ENCODE results near the gene SLC45A1. TPM values are rescaled to one million over a fixed set of nuclear protein-coding genes. Genes with fewer than 3 reads are reported as not detected.
"Not testable (repeated sequence)": the region's sequence is repeated elsewhere in the genome, so short reads cannot be mapped to it uniquely, and the experiment has no call there.

SLC45A1 gene
- total RNA-seq, 1 experiment from 2014 or later, result 0.27 TPM

GRCh38 chr1:8367571-8368194 is 49.8 kb downstream of the SLC45A1 start:
- DNase-seq (ENCODE audit: low read depth), result no peak

GRCh38 chr1:8368956-8369639 is 51.2 kb downstream of the SLC45A1 start:
- DNase-seq (ENCODE audit: low read depth), result no peak

GRCh38 chr1:8370046-8370881 is 52.4 kb downstream of the SLC45A1 start:
- no peak for DNase-seq (ENCODE audit: low read depth)

GRCh38 chr1:8370905-8371315 is 53.0 kb downstream of the SLC45A1 start:
- DNase-seq (ENCODE audit: low read depth), result no peak

GRCh38 chr1:8371372-8371991 is 53.6 kb downstream of the SLC45A1 start:
- DNase-seq (ENCODE audit: low read depth), result no peak

- no peak for DNase-seq (ENCODE audit: low read depth)
Observed at GRCh38 chr1:8373125-8373524, 55.2 kb downstream of the SLC45A1 start.

GRCh38 chr1:8373581-8374241 is 55.8 kb downstream of the SLC45A1 start:
- peak; percentile 89 for DNase-seq (ENCODE audit: low read depth)

GRCh38 chr1:8374356-8374755 is 56.4 kb downstream of the SLC45A1 start:
- DNase-seq (ENCODE audit: low read depth), result no peak

GRCh38 chr1:8374812-8375211 is 56.9 kb downstream of the SLC45A1 start:
- peak; percentile 57 for DNase-seq (ENCODE audit: low read depth)

- no peak for DNase-seq (ENCODE audit: low read depth)
Observed at GRCh38 chr1:8376358-8376840, 58.5 kb downstream of the SLC45A1 start.

GRCh38 chr1:8377271-8377981 is 59.5 kb downstream of the SLC45A1 start:
- DNase-seq (ENCODE audit: low read depth), result no peak

- DNase-seq (ENCODE audit: low read depth), result no peak
Observed at GRCh38 chr1:8378178-8378577, 60.3 kb downstream of the SLC45A1 start.

GRCh38 chr1:8378981-8379470 is 61.1 kb downstream of the SLC45A1 start:
- DNase-seq (ENCODE audit: low read depth), result no peak

- no peak for DNase-seq (ENCODE audit: low read depth)
Observed at GRCh38 chr1:8379513-8380186, 61.7 kb downstream of the SLC45A1 start.

GRCh38 chr1:8380310-8380709 is 62.4 kb downstream of the SLC45A1 start:
- DNase-seq (ENCODE audit: low read depth), result not testable (repeated sequence)

GRCh38 chr1:8381618-8382017 is 63.7 kb downstream of the SLC45A1 start:
- no peak for DNase-seq (ENCODE audit: low read depth)

- no peak for DNase-seq (ENCODE audit: low read depth)
Observed at GRCh38 chr1:8382051-8382505, 64.2 kb downstream of the SLC45A1 start.

- no peak for DNase-seq (ENCODE audit: low read depth)
Observed at GRCh38 chr1:8382608-8383505, 64.9 kb downstream of the SLC45A1 start.

- DNase-seq (ENCODE audit: low read depth), result no peak
Observed at GRCh38 chr1:8384088-8384487, 66.2 kb downstream of the SLC45A1 start.
